Measurements from ENCODE around the gene MAP3K20.

DNA sequence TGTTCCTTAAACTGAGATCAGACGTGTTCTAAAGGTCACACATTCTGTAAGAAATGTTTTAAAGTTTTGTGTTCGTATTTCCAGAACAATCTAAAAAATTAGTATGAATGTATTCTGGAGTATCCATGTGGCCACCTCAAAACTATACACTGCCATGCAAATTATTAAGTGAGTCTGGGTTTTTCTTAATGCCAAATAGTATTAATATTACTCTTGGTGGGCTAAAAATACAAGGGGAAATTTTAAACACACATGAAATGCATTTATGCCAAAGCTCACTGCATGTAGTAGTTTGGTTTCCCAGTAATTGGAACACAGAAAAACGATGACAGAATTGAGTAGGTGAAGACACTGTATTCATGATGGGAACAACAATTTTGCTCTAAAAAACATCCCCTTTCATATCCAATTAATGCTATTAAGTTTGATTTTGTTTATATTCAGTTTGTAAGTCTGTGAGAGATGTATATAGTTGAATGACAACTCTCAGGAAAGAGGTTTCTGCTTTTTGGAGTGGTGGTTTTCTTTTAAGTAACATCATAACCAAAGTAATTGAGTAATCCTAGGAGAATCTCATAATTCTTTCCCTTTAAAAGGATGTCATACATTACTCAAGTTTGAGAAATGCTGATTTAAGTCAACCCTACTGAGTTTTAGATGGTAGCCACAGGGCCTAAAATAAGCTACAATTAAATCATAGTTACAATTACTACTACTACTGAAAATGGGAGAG lies 203.3 kb downstream of the MAP3K20 start:
- TF ChIP-seq, protein P1, sequence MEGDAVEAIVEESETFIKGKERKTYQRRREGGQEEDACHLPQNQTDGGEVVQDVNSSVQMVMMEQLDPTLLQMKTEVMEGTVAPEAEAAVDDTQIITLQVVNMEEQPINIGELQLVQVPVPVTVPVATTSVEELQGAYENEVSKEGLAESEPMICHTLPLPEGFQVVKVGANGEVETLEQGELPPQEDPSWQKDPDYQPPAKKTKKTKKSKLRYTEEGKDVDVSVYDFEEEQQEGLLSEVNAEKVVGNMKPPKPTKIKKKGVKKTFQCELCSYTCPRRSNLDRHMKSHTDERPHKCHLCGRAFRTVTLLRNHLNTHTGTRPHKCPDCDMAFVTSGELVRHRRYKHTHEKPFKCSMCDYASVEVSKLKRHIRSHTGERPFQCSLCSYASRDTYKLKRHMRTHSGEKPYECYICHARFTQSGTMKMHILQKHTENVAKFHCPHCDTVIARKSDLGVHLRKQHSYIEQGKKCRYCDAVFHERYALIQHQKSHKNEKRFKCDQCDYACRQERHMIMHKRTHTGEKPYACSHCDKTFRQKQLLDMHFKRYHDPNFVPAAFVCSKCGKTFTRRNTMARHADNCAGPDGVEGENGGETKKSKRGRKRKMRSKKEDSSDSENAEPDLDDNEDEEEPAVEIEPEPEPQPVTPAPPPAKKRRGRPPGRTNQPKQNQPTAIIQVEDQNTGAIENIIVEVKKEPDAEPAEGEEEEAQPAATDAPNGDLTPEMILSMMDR (conservative IDR thresholded peaks at IDR 0.05; ENCODE audit: low read depth, low read length), result no peak
- TF ChIP-seq EZH2 (IDR thresholded peaks at IDR 0.05; ENCODE audit: borderline replicate concordance, low read depth, low read length, poor library complexity, severe bottlenecking), result no peak

Measured in A673 (cell line).